GM12865 (cell line): ENCODE measurements around the gene MAZ.
"Not testable (repeated sequence)": the region's sequence is repeated elsewhere in the genome, so short reads cannot be mapped to it uniquely, and the experiment has no call there.

Experiments used
- DNase-seq: peaks from one replicate; pipeline ENCODE4 v3.0.0; 2010; ENCODE audit warnings: low read depth
- H3K4me3 ChIP-seq: 2 replicates; pipeline ENCODE4 v1.5.1; 2011; ENCODE audit warnings: mild to moderate bottlenecking, low read depth, low read length, control low read depth
- CTCF ChIP-seq: IDR thresholded peaks from 2 replicates; pipeline ENCODE4 v1.5.1; 2011; ENCODE audit warnings: low read length, control low read depth, low read depth, inconsistent platforms; ENCODE audit not compliant: insufficient read depth; ENCODE audit errors: missing control alignments

Gene MAZ

DNA sequence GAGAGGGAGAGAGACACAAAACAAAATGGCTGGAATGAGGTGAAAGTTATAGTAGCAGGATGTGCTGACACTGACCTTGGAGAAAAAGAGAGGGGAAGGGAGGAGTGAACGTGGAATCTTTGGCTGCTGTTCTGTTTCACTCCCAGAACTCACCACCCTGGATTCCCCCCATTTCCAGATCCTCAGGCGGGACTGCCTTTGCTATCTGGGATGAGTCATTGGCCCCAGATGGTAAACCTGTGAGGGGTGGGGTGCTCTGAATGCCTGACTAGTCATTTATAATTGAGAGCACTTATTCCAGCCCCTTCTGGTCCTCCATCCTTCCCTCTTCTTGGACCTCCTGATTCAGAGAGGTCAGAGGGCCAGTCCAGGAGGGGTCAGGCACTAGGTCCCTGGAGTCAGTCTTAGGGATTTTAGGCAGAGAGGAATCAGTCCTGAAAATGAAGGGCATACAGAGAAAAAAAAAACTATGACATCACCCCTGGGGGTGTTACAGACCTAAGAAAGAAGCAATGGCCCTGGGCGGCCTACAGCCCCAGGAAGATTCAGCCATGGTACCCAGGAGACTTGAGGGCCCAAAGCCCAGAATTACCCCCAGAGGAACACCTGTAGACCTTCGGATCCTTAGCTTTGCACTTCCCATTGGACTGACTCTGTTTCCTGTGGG lies 30.5 kb upstream of the MAZ start:
- no peak for TF ChIP-seq CTCF
- DNase-seq, result no peak

DNA sequence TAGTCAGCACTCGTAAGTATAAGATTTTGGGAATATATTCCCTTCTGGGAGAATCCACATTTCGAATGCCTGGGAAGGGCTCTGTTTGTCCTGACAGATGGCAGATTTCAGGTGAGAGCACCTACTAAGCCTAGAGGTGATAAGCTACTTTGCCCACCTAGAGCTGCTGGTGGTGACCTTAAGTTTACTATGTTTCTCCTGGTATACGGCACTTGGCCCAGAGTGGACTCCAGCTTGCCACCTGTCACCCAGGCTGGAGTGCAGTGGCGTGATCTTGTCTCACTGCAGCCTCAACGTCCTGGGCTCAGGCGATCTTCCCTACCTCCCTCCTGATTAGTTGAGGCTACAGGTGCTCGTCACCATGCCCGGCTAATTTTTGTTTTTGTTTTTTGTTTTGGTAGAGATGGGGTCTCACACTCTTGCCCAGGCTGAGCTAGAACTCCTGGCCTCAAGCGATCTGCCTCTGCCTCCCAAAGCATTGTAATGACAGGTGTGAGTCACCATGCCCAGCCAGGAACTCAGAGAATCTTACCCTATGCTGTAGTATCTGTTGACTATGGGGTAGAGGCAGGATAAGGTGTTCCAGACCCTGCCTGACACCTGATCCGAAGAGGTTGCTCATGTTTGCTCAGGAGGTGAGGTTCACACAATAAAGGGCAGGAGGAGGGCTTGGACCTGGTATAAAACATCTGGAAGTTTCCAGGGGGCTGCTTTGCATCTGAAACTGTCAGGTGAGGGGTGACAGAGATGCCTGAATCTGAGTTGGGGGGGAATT lies 28.6 kb upstream of the MAZ start, which contains the start of gene ZG16:
Gene ZG16 (plus strand): TSS at position 681 of the 775 bp plus-strand sequence. CDS start 1,011 bp downstream, outside the sequence.
- no peak for DNase-seq
- TF ChIP-seq CTCF, result no peak
- H3K4me3 ChIP-seq, result no peak within 1 kb of the TSS

More for the DNA sequence above, 30.5 kb upstream of the MAZ start:
- no peak overlapping the region for H3K4me3 ChIP-seq

- H3K4me3 ChIP-seq, result no peak overlapping the region
- no peak for DNase-seq
- TF ChIP-seq CTCF, result no peak
These were observed 26.9 kb upstream of the MAZ start for GRCh38 chr16:29779474-29779873.

- DNase-seq, H3K4me3 ChIP-seq: not testable (repeated sequence)
These were observed 23.0 kb upstream of the MAZ start for GRCh38 chr16:29783094-29783953.

- H3K4me3 ChIP-seq, result no peak overlapping the region
- no peak for TF ChIP-seq CTCF
- DNase-seq, result peak; percentile 41
These were observed 22.2 kb upstream of the MAZ start for GRCh38 chr16:29784157-29784556.

DNA sequence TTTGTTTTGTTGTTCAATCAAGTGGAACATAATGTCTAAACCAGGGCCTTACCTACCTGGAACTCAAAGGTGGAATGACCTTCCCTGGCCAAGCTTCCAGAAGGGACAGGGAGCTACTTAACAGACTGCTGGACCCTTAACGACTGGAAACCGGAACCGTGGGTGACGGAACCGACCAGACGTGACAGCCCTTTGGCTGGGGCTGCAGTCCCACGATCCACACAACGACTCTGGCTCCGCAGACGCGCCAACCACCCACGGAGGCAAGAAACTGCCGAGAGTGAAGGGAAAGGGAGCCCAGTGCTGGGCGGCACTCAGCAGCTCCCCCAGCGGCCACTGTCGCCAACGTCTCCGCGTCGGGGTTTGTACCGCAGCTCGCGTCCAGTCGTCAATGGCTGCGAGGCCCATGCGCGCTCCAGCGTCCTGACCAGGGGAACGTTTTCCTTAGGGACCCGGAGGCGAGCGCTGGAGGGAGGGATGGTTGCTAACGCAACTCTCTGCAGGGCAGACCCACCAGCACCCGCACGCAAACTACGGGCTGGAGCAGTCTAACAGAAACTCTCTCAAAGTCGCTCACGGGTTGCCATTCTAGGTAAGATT lies 21.3 kb upstream of the MAZ start:
- H3K4me3 ChIP-seq, result peak overlapping the region; percentile 47
- TF ChIP-seq CTCF, result peak; percentile 94
- peak; percentile 78 for DNase-seq

GRCh38 chr16:29787155-29787554 lies 19.2 kb upstream of the MAZ start:
- H3K4me3 ChIP-seq, DNase-seq: not testable (repeated sequence)
